Caco-2 (cell line): ENCODE measurements around the gene ABI3BP. TPM values are rescaled to one million over a fixed set of nuclear protein-coding genes. Genes with fewer than 3 reads are reported as not detected.

Experiments
- BruUV-seq: library from RNA; stranded (reverse); fragments of 400-500 nt; replicated peaks from 2 replicates; lab custom pipeline; 2021; lab: Mats Ljungman, UMichigan
- CTCF ChIA-PET: fragments of 300-600 bp; sonication (Branson Sonifier 250); formaldehyde crosslinking; loops from one replicate; lab custom pipeline; 2022; ENCODE audit warnings: antibody characterized with exemption; lab: Charles Lee
- POLR2A ChIA-PET: fragments of 300-600 bp; sonication (Branson Sonifier 250); formaldehyde crosslinking; loops from one replicate; lab custom pipeline; 2022; ENCODE audit warnings: antibody characterized with exemption; lab: Charles Lee
- DNase-seq, 2 experiments: peaks; one replicate each; pipeline versions ENCODE4 v3.0.0 to v3.0.0-alpha.2; 2020 to 2022
- H3K27me3 ChIP-seq: replicated peaks from 2 replicates; pipeline ENCODE4 v1.6.0; 2011; ENCODE audit warnings: low read length; ENCODE audit not compliant: control insufficient read depth, insufficient read depth
- H3K36me3 ChIP-seq: 2 replicates; pipeline ENCODE4 v1.5.1; 2011; ENCODE audit warnings: low read length; ENCODE audit not compliant: control insufficient read depth, insufficient read depth
- H3K4me1 ChIP-seq: fragments of 250-450 bp; sonication (Bioruptor Pico); 2 replicates; pipeline ENCODE4 v1.5.1; 2020; ENCODE audit warnings: mild to moderate bottlenecking
- H3K4me3 ChIP-seq: 2 replicates; pipeline ENCODE4 v1.5.1; 2011; ENCODE audit warnings: low read depth, mild to moderate bottlenecking, control low read depth, low read length
- H3K9me3 ChIP-seq: fragments of 250-450 bp; sonication (Bioruptor Pico); 2 replicates; pipeline ENCODE4 v1.5.1; 2020; ENCODE audit warnings: mild to moderate bottlenecking, moderate library complexity
- H3K27ac Mint-ChIP-seq: one replicate; pipeline ENCODE4 v1.8.0; 2022; ENCODE audit warnings: mixed read lengths; ENCODE audit not compliant: unreplicated experiment
- H3K27me3 Mint-ChIP-seq: one replicate; pipeline ENCODE4 v1.8.0; 2022; ENCODE audit warnings: mixed read lengths; ENCODE audit not compliant: insufficient read depth, unreplicated experiment
- H3K36me3 Mint-ChIP-seq: one replicate; pipeline ENCODE4 v1.8.0; 2022; ENCODE audit warnings: mild to moderate bottlenecking, mixed read lengths; ENCODE audit not compliant: insufficient read depth, unreplicated experiment
- H3K4me1 Mint-ChIP-seq: one replicate; pipeline ENCODE4 v1.8.0; 2022; ENCODE audit warnings: low read depth, mixed read lengths; ENCODE audit not compliant: unreplicated experiment
- H3K4me3 Mint-ChIP-seq: one replicate; pipeline ENCODE4 v1.8.0; 2022; ENCODE audit warnings: mild to moderate bottlenecking, moderate library complexity, mixed read lengths; ENCODE audit not compliant: unreplicated experiment
- H3K9me3 Mint-ChIP-seq: one replicate; pipeline ENCODE4 v1.8.0; 2022; ENCODE audit warnings: mixed read lengths; ENCODE audit not compliant: unreplicated experiment
- CTCF ChIP-seq, 2 experiments: fragments of 200-600 bp in 1 of 2; IDR thresholded peaks; 1 replicate in 1 of 2; 2 replicates in 1 of 2; pipeline versions ENCODE4 v1.5.1 to v1.8.0; 2011 to 2022; ENCODE audit warnings: antibody characterized with exemption in 1 of 2, control low read depth in 1 of 2, inconsistent platforms in 1 of 2, low read depth in 1 of 2, low read length in 1 of 2, mild to moderate bottlenecking in 1 of 2, moderate library complexity in 1 of 2; ENCODE audit not compliant: insufficient read depth in 1 of 2, severe bottlenecking in 1 of 2, unreplicated experiment in 1 of 2
- intact Hi-C: fragments of 100-400 bp; cut with micrococcal nuclease; formaldehyde crosslinking; loops from one replicate; pipeline ENCODE4 v1.10.0; 2022; ENCODE audit not compliant: unreplicated experiment
- total RNA-seq: library from RNA; stranded (reverse); gene quantifications from 2 replicates; pipeline ENCODE4 v1.2.3, GENCODE V29; 2022

ABI3BP gene
- total RNA-seq, 1 experiment from 2014 or later = not detected

- no peak overlapping the region for H3K27ac Mint-ChIP-seq
- intact Hi-C loops = no loop called here
- no peaks in the 10 kb centered on the region for H3K4me1 Mint-ChIP-seq
- no peaks in the 10 kb centered on the region for H3K36me3 Mint-ChIP-seq
- H3K36me3 ChIP-seq = no peaks in the 10 kb centered on the region
- H3K9me3 Mint-ChIP-seq = no peaks in the 10 kb centered on the region
- CTCF ChIA-PET = no interaction called here
- no TSS peak for BruUV-seq
- H3K27me3 ChIP-seq = no peaks in the 10 kb centered on the region
- no peak overlapping the region for H3K4me3 Mint-ChIP-seq
- H3K4me1 ChIP-seq = no peaks in the 10 kb centered on the region
- no peaks in the 10 kb centered on the region for H3K9me3 ChIP-seq
- peaks cover 3% of the 10 kb centered on the region for H3K27me3 Mint-ChIP-seq
- POLR2A ChIA-PET = no interaction called here
- no peak for DNase-seq
- no peak overlapping the region for H3K4me3 ChIP-seq
- TF ChIP-seq CTCF (IDR thresholded peaks at IDR 0.05; ENCODE audit: insufficient read depth in 1 of 2, low read depth in 1 of 2, low read length in 1 of 2, severe bottlenecking in 1 of 2, unreplicated experiment in 1 of 2) = no peak
Observed at GRCh38 chr3:100976611-100977010, 16.6 kb downstream of the ABI3BP start.

GRCh38 chr3:100975714-100976113 is 17.5 kb downstream of the ABI3BP start:
- no peak overlapping the region for H3K4me3 ChIP-seq
- ChIA-PET POLR2A (no interaction called here), CTCF (no interaction called here)
- H3K27me3 Mint-ChIP-seq = no peaks in the 10 kb centered on the region
- no TSS peak for BruUV-seq
- H3K9me3 Mint-ChIP-seq = no peaks in the 10 kb centered on the region
- H3K27ac Mint-ChIP-seq = no peak overlapping the region
- no peaks in the 10 kb centered on the region for H3K4me1 Mint-ChIP-seq
- no peaks in the 10 kb centered on the region for H3K36me3 ChIP-seq
- no peaks in the 10 kb centered on the region for H3K9me3 ChIP-seq
- no peaks in the 10 kb centered on the region for H3K4me1 ChIP-seq
- intact Hi-C loops = no loop called here
- H3K27me3 ChIP-seq = no peaks in the 10 kb centered on the region
- no peak for DNase-seq
- TF ChIP-seq CTCF (IDR thresholded peaks at IDR 0.05; ENCODE audit: insufficient read depth in 1 of 2, low read depth in 1 of 2, low read length in 1 of 2, severe bottlenecking in 1 of 2, unreplicated experiment in 1 of 2) = no peak
- H3K36me3 Mint-ChIP-seq = no peaks in the 10 kb centered on the region
- no peak overlapping the region for H3K4me3 Mint-ChIP-seq

GRCh38 chr3:100973594-100973993 is 19.6 kb downstream of the ABI3BP start:
- CTCF ChIA-PET = no interaction called here
- no TSS peak for BruUV-seq
- TF ChIP-seq CTCF (IDR thresholded peaks at IDR 0.05; ENCODE audit: insufficient read depth in 1 of 2, low read depth in 1 of 2, low read length in 1 of 2, severe bottlenecking in 1 of 2, unreplicated experiment in 1 of 2) = no peak
- intact Hi-C loops = no loop called here
- no peak overlapping the region for H3K4me3 ChIP-seq
- H3K36me3 ChIP-seq = no peaks in the 10 kb centered on the region
- Mint-ChIP-seq H3K4me3 (no peak overlapping the region), H3K4me1 (no peaks in the 10 kb centered on the region), H3K36me3 (no peaks in the 10 kb centered on the region), H3K27me3 (no peaks in the 10 kb centered on the region), H3K9me3 (no peaks in the 10 kb centered on the region), H3K27ac (no peak overlapping the region)
- POLR2A ChIA-PET = no interaction called here
- H3K27me3 ChIP-seq = no peaks in the 10 kb centered on the region
- H3K9me3 ChIP-seq = no peaks in the 10 kb centered on the region
- H3K4me1 ChIP-seq = no peaks in the 10 kb centered on the region
- DNase-seq = no peak
